Muscle of leg (tissue), 11 donors: ENCODE data around the gene GPX4. TPM values are rescaled to one million over a fixed set of nuclear protein-coding genes. Genes with fewer than 3 reads are reported as not detected.

Source experiments
- DNase-seq: peaks from one replicate; pipeline ENCODE4 v3.0.0; 2013
- H3K27ac ChIP-seq: one replicate; pipeline ENCODE4 v1.5.1; 2013; ENCODE audit warnings: mild to moderate bottlenecking, low read length, control low read depth
- H3K27me3 ChIP-seq: one replicate; pipeline ENCODE4 v1.6.1; 2013; ENCODE audit warnings: low read length; ENCODE audit not compliant: control insufficient read depth, insufficient read depth
- H3K36me3 ChIP-seq: one replicate; pipeline ENCODE4 v1.6.1; 2013; ENCODE audit warnings: low read length; ENCODE audit not compliant: control insufficient read depth, insufficient read depth
- H3K4me1 ChIP-seq: one replicate; pipeline ENCODE4 v1.6.1; 2013; ENCODE audit warnings: low read length; ENCODE audit not compliant: control insufficient read depth, insufficient read depth
- H3K4me3 ChIP-seq: one replicate; pipeline ENCODE4 v1.5.1; 2013; ENCODE audit warnings: low read length, control low read depth
- H3K9me3 ChIP-seq: replicated peaks from 2 replicates; pipeline ENCODE4 v1.6.1; 2013; ENCODE audit warnings: low read depth, low read length; ENCODE audit not compliant: control insufficient read depth
- WGBS: methylation state at CpG from one replicate; pipeline ENCODE4 v1.1.5; 2013; ENCODE audit warnings: missing lambda C conversion rate; ENCODE audit not compliant: insufficient coverage; 5-methylcytosine and 5-hydroxymethylcytosine counted together
- polyA plus RNA-seq, 8 donors: library from polyadenylated mRNA; unstranded; fragments of 120-200 nt; gene quantifications; one replicate each; pipeline versions ENCODE4 v1.2.1 to v1.2.3, GENCODE V29; 2013; ENCODE audit warnings: inconsistent platforms in 1 of 8, low replicate concordance in 1 of 8; ENCODE audit not compliant: insufficient read length in 8 of 8, insufficient read depth in 1 of 8
- total RNA-seq: library from RNA; stranded (reverse); fragments of 120-200 nt; gene quantifications from one replicate; pipeline ENCODE4 v1.2.4, GENCODE V29; 2013

GPX4 gene
- total and polyA plus RNA-seq, 9 donors = 145 to 203 (median 162) TPM

DNA sequence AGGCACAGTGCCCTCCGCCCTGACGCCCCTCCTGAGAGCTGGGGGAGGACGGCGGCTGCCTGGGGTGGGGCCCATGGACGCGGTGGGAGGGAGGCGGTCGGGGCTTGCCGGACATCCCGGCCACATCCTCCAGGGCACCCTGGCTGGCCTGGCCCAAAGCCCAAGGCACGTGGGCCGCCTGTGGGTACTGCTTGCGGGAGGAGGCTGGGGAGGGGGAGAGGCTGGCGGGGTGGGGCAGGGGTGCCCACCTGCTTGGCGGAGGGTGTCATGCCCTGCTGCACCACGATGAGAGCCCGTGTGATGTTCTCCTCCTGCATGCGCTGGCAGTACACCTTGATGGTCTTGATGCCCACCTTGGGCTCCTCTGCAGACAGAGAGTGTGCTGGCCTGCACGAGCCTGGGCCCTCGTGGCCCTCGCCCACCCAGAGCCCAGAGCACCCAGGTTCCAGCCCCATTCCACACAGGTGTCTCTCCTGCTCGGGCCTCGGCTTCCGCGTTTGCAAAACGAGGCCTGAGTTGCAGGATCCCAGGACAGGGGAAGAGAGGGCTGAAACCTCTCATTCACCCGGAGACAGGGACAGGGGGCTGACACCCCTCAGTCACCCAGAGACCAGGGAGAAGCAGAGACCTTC lies 12.1 kb upstream of the GPX4 start:
- Histone ChIP-seq H3K9me3 (no peaks in the 10 kb centered on the region), H3K36me3 (peaks cover 52% of the 10 kb centered on the region), H3K27ac (no peak overlapping the region), H3K4me1 (peaks cover 39% of the 10 kb centered on the region), H3K27me3 (no peaks in the 10 kb centered on the region), H3K4me3 (no peak overlapping the region)
- DNase-seq = no peak
- WGBS = 91% methylated on average over 22 of the region's 27 CpGs

DNA sequence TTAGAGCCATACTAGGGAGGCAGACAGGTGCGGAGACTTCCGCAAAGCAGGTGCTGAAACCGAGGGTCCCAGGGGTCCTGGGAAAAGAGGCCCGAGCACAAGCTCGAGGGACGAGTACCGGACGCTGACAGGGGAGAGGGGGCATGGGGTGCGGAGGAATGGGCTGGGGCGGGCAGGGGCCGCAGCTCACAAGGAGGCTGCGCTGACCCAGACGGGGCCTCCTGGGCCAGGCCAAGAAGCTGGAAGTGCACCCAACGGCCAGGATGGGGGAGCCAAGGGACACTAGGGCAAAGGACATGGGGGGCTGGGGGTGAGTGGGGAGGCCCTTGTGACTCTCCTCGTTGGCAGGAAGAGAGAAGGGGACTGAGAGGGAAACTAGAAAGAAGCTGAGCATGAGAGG lies 10.5 kb upstream of the GPX4 start:
- Histone ChIP-seq H3K27me3 (no peaks in the 10 kb centered on the region), H3K4me3 (no peak overlapping the region), H3K9me3 (no peaks in the 10 kb centered on the region), H3K36me3 (peaks cover 45% of the 10 kb centered on the region), H3K4me1 (peaks cover 22% of the 10 kb centered on the region), H3K27ac (no peak overlapping the region)
- no peak for DNase-seq
- 72% methylated on average over 8 of the region's 15 CpGs for WGBS

DNA sequence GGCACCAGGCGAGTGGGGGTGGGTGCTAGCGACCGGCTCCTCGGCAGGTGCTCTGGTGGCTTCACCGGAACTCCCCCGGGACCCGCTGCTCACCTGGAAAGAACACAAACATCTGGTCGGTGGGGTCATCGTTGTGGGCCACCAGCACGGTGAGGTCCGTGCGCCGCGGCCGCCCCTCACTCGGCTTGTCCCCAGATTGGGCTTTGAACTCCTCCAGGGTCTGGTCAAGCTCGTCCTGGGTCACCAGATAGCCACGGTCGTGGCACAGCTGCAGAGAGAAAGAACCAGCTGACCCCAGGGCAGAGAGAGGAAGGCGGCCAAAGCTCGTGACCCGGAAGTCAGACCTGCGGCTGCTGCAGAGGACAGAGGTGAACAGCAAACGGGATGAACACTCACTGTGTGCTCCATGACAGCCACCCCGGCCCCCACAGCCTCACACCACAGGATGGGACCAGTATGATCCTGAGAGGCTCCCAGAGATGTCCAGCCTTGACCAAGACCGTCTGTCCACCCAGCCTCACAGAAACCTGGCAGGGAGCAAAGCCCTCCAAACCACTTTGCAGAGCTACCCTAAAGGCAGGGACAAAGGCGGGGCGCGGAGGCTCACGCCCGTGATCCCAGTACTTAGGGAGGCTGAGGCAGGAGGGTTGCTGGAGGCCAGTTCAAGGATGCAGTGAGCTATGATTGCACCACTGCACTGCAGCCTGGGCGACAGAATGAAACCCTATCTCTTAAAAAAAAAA lies 9.8 kb upstream of the GPX4 start:
- Histone ChIP-seq H3K36me3 (peaks cover 38% of the 10 kb centered on the region), H3K4me3 (peak overlapping the region; percentile 89), H3K4me1 (peaks cover 17% of the 10 kb centered on the region), H3K27ac (no peak overlapping the region), H3K9me3 (no peaks in the 10 kb centered on the region), H3K27me3 (no peaks in the 10 kb centered on the region)
- 75% methylated on average over 26 of the region's 32 CpGs for WGBS
- no peak for DNase-seq

DNA sequence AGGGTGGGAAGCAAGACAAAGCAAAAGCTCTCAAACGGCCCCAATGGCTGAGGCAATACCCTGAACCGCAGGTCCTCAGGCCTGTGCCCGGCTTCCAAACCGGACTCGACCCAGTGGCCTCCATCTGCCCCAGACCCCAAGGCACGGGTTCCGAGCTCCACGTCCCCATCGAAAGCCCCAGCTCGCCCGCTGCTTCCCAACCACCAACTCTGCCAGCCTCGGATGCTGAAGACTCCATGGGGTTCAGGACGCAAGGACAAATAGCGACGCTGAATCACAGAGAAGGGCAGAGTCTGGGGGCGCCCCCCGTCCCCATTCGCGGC lies 9.2 kb upstream of the GPX4 start:
- H3K9me3 ChIP-seq = no peaks in the 10 kb centered on the region
- H3K4me1 ChIP-seq = peaks cover 17% of the 10 kb centered on the region
- DNase-seq = no peak
- H3K4me3 ChIP-seq = peak overlapping the region; percentile 89
- WGBS = under 1% methylated on average over 19 of the region's 19 CpGs
- no peak overlapping the region for H3K27ac ChIP-seq
- peaks cover 32% of the 10 kb centered on the region for H3K36me3 ChIP-seq
- H3K27me3 ChIP-seq = no peaks in the 10 kb centered on the region

- Histone ChIP-seq H3K9me3 (no peaks in the 10 kb centered on the region), H3K4me1 (peaks cover 17% of the 10 kb centered on the region), H3K4me3 (peak within 1 kb of the TSS; percentile 89), H3K27me3 (no peaks in the 10 kb centered on the region), H3K27ac (no peak within 1 kb of the TSS), H3K36me3 (peaks cover 30% of the 10 kb centered on the region)
- under 1% methylated on average over 78 of the region's 81 CpGs for WGBS
- peak; percentile 100 for DNase-seq
Measured at GRCh38 chr19:1094978-1095701, 8.7 kb upstream of the GPX4 start, which contains the start of gene POLR2E. Gene POLR2E, minus strand, starts transcription at chr19:1095375. Its CDS starts 60 bp downstream, at chr19:1095315.

GRCh38 chr19:1097810-1098176 lies 6.0 kb upstream of the GPX4 start:
- WGBS = no CpG with 5 or more reads among the region's 7 CpGs
- Histone ChIP-seq H3K4me3 (no peak overlapping the region), H3K27me3 (no peaks in the 10 kb centered on the region), H3K36me3 (peaks cover 13% of the 10 kb centered on the region), H3K4me1 (peaks cover 34% of the 10 kb centered on the region), H3K27ac (no peak overlapping the region), H3K9me3 (no peaks in the 10 kb centered on the region)
- no peak for DNase-seq

DNA sequence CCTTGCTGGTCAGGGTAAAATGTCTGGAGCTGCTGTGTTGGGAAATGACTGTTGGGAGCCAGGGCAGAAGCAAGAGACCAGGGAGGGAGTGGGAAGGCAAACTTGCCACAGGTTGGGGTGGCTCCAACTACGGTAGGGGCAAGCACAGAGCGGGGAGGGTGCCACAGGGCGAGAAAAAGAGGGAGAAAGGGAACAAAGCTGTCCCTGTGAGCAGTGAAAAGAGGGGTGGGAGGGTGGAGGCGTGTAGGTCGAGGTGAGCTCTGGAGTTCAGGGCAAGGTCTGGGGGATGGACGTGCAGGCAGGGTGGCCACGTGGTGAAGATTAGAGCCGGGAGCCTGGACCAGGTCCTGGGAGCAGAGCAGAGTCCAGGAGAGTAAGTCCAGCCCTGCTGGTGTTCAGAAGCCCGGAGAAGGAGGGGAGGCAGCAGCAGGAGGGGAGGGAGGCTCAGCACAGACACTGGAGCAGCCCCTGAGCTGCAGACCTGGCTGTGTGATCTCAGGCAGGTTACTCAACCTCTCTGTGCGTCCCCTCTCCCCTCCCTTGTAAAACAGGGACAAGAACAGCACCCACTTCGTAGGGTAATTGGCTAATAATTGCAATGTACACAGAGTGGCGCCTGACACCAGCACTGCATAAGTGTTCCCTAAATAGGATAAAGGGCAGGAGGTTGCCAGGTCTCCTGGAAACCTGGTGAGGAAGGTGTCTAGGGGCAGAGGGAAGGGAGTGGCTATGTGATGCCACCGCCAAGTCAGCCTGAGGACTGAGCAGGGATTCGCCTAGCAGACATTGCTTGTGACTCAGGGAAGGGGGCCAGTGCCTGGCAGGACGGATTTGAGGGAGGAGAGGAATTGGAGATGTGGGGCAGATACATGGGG lies 5.4 kb upstream of the GPX4 start:
- no peaks in the 10 kb centered on the region for H3K27me3 ChIP-seq
- no peak overlapping the region for H3K27ac ChIP-seq
- H3K9me3 ChIP-seq = no peaks in the 10 kb centered on the region
- 50% methylated on average over 13 of the region's 15 CpGs for WGBS
- H3K4me3 ChIP-seq = no peak overlapping the region
- DNase-seq = no peak
- peaks cover 9% of the 10 kb centered on the region for H3K36me3 ChIP-seq
- H3K4me1 ChIP-seq = peaks cover 41% of the 10 kb centered on the region

DNA sequence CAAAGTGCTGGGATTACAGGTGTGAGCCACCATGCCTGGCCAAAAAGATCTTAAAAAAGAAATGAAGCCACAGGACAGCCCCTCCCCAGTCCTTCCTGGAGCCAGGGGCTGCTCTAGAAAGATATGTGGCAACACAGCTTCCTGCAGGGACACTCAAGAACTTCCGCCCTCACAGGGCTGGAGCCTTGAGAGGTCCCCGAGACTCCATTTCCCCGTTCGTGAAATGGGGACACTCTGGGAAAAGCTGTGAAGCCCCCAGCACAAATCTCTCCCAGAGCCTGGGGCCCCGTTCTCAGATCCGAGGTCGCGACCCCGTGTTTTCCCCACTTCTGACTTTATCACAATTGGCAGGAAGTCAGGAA lies 2.5 kb upstream of the GPX4 start:
- 19% methylated on average over 5 of the region's 9 CpGs for WGBS
- no peaks in the 10 kb centered on the region for H3K27me3 ChIP-seq
- peak overlapping the region; percentile 96 for H3K27ac ChIP-seq
- H3K4me1 ChIP-seq = peaks cover 39% of the 10 kb centered on the region
- peak; percentile 66 for DNase-seq
- H3K4me3 ChIP-seq = no peak overlapping the region
- peaks cover 8% of the 10 kb centered on the region for H3K36me3 ChIP-seq
- no peaks in the 10 kb centered on the region for H3K9me3 ChIP-seq

DNA sequence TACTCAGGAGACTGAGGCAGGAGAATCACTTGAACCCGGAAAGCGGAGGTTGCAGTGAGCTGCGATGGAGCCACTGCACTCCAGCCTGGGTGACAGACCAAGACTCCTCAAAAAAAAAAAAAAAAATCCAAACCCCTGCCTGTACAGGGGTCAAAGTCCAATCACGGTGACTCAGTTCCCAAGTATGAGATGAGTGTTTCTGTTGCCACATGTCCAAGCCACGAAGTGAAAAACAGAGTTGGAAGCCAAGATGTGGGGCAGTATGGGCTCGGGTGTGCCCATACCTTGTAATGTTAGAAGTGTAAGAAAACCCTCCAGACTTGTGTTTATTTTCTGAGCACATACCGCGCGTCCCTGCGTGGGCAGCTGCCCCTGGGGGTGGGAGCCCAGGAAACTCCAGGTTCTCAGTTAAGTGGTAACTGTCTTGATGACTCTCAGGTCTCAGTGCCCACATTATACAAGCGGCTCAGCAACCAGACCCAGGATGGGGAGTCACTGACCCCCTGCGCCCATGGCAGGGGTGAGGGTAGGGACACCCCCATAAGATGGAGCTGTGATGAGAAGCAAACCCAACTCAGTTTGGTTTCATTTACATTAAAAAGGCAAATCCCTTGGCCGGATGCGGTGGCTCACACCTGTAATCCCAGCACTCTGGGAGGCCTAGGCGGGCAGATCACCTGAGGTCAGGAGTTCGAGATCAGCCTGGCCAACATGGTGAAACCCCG lies 1.2 kb upstream of the GPX4 start:
- 60% methylated on average over 7 of the region's 17 CpGs for WGBS
- DNase-seq = no peak
- H3K4me1 ChIP-seq = peaks cover 43% of the 10 kb centered on the region

More for the DNA sequence above, 1.2 kb upstream of the GPX4 start:
- Histone ChIP-seq H3K27me3 (no peaks in the 10 kb centered on the region), H3K27ac (peak overlapping the region; percentile 96), H3K36me3 (peaks cover 19% of the 10 kb centered on the region), H3K9me3 (no peaks in the 10 kb centered on the region), H3K4me3 (no peak overlapping the region)
